Adrenal gland (tissue), 5 donors: Measurements from ENCODE around the gene KDM2A.

Experiments used
- CTCF ChIP-seq, 6 experiments: fragments of 450-650 bp in 4 of 6; fragments of 200-600 bp in 2 of 6; sonication (generic) in 1 of 6; IDR thresholded peaks; 1 replicate in 5 of 6; 2 replicates in 1 of 6; pipeline versions ENCODE4 v1.5.1 to v1.8.0; 2016 to 2021; ENCODE audit warnings: antibody characterized with exemption in 6 of 6, mild to moderate bottlenecking in 2 of 6, moderate library complexity in 1 of 6
- POLR2A ChIP-seq, 2 donors: fragments of 450-650 bp; IDR thresholded peaks; one replicate each; pipeline ENCODE4 v1.6.1; 2017; ENCODE audit warnings: antibody characterized with exemption in 2 of 2, mild to moderate bottlenecking in 2 of 2, moderate library complexity in 1 of 2
- donor health status: DM: no; HTN: no; CAD: no.

- TF ChIP-seq CTCF (IDR thresholded peaks at IDR 0.05): no peak
- TF ChIP-seq POLR2A (IDR thresholded peaks at IDR 0.05): no peak
Observed at GRCh38 chr11:67194096-67194495, 75.0 kb downstream of the KDM2A start.
